Ramos (cell line): Measurements from ENCODE around the gene RAB24.
"Not testable (repeated sequence)": the region's sequence is repeated elsewhere in the genome, so short reads cannot be mapped to it uniquely, and the experiment has no call there.

ENCODE experiments used
- in situ Hi-C: fragments of 300-500 bp; cut with MboI; formaldehyde crosslinking; loops from one replicate; pipeline ENCODE4 v1.14.3; 2022; ENCODE audit warnings: low sequenced_read_pairs; ENCODE audit not compliant: unreplicated experiment

RAB24 gene

GRCh38 chr5:177303121-177303924, at the start of gene RAB24, which contains the start of gene PRELID1:
Gene RAB24, minus strand, starts transcription at chr5:177303719. Its CDS starts 431 bp downstream, at chr5:177303288.
Gene PRELID1, plus strand, starts transcription at chr5:177303799. Its CDS starts 187 bp downstream, at chr5:177303986.
- in situ Hi-C loops: no loop called here

DNA sequence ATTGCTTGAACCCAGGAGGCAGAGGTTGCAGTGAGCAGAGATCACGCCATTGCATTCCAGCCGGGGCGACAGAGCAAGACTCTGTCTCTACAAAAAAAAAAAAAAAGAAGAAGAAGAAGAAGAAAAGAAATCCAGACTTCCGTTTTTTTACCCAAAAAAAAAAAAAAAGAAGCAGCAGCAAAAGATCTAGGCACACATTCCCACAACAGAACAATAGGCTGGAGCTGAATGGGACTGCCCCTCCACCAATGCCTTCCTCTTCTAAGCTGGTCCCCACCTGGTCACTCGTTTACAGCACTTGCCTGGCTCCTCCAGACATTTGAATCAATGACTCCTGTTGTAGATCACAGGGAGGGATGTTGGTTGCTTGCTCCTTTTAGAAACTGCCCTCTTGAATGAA, 49.6 kb upstream of the RAB24 start:
- in situ Hi-C loops: no loop called here

GRCh38 chr5:177351392-177352329, 48.1 kb upstream of the RAB24 start, which contains the start of gene LMAN2:
Gene LMAN2, minus strand, starts transcription at chr5:177351668. Its CDS starts 21 bp downstream, at chr5:177351647.
- in situ Hi-C loops: no loop called here

DNA sequence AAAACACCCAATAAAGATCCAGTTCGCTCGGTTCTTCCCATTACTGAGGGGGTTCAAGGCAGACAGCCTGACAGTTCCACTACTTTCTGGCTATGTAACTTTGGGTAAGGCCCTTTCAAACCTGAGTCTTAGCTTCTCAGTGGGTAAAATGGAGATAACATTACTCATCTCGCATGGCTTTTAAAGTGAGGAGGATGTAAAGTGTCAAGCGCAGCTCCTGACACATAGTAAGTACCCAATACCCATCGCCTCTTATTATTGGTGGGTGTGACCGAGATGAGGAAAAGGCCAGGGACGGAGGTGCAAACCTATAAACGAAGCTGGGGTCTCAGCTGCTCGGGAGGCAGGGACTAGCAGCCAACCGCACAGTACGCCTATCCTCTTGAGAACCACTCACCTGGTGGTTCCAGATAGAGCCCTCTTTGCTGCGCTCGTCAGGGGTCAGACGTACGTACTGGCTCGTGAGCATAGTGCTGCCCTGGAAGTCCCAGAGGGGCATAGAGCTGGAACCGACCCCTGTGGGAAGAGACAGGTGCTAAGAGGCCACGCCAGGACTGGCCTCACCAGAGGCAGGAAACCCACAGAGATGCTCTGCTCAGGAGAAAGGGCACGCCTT, 47.4 kb upstream of the RAB24 start:
- in situ Hi-C loops: no loop called here

GRCh38 chr5:177349762-177350161, 46.2 kb upstream of the RAB24 start:
- in situ Hi-C loops: no loop called here

DNA sequence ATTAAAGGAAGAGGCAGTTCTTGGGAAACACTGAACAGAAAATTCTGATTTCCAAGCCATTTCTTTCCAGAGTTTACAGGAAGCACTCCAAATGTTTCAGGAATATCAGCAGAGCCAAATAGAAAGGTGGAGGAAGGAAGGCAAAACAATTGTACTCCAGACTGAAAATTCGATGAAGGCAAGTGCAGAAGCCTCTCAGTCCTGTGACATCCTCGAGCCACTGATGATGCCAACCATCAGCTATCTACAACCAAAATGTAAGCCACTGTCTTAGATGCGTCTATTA, 45.8 kb upstream of the RAB24 start:
- in situ Hi-C loops: no loop called here

- in situ Hi-C loops: no loop called here
Observed at GRCh38 chr5:177347699-177348098, 44.2 kb upstream of the RAB24 start.

- in situ Hi-C loops: no loop called here
Observed at GRCh38 chr5:177346820-177347219, 43.3 kb upstream of the RAB24 start.

DNA sequence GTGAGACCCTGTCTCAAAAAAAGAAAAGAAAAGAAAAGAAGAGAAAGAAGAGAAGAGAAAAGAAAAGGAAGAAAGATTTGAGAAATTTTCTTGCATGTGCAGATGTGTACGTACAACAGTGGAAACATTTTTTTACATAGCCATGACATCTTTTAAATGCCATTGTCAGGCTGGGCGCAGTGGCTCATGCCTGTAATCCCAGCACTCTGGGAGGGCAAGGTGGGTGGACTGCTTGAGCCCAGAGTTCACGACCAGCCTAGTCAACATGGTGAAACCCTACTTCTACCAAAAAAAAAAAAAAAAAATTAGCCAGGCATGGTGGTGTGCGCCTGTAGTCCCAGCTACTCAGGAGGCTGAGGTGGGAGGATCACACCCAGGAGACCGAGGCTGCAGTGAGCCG, 41.4 kb upstream of the RAB24 start:
- in situ Hi-C loops: no loop called here

GRCh38 chr5:177343777-177344176, 40.3 kb upstream of the RAB24 start:
- in situ Hi-C loops: no loop called here

GRCh38 chr5:177343000-177343399, 39.5 kb upstream of the RAB24 start:
- in situ Hi-C loops: not testable (repeated sequence)

- in situ Hi-C loops: no loop called here
Observed at GRCh38 chr5:177339107-177339638, 35.7 kb upstream of the RAB24 start.

DNA sequence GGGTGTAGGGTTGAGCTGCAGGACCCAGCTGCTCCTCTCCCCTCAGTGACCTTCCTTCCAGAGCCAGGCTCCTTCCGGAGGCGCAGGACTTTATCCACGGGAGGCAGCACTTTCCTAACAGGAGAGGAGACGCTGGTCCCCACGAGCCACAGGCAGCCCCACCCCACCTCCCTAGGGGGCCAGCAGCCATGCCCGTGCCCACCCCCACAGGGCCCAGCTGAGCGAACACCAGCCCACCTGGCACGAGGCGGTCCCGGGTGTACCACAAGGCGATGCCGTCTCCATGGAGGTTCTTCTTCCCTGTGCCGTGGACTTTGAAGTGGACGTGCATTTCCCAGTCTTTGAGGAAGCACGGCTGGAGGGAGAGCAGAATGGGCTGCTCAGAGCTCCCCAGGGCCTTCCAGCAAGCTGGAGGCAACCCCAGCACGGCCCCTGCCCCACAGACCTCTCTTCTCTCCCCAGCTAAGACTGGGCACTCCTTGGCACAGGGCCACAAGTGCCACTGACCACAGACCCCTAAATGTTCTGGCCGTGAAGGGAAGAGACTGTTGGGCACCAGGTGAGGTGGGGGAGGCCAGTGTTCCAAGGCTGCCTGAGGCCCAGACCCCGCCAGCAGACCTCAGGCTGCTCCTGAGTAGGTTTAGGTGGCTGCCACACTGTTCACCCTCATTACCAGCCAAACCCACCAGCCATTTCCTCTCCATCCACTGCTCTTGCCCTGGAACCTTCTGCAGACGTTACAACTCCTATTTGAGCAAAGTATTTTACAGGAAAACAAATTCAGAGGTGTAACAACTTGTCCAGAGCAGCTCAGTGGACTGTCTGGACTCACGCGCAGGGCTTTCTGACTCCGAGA, 35.0 kb upstream of the RAB24 start:
- in situ Hi-C loops: no loop called here

GRCh38 chr5:177336603-177337494, 33.3 kb upstream of the RAB24 start:
- in situ Hi-C loops: no loop called here

DNA sequence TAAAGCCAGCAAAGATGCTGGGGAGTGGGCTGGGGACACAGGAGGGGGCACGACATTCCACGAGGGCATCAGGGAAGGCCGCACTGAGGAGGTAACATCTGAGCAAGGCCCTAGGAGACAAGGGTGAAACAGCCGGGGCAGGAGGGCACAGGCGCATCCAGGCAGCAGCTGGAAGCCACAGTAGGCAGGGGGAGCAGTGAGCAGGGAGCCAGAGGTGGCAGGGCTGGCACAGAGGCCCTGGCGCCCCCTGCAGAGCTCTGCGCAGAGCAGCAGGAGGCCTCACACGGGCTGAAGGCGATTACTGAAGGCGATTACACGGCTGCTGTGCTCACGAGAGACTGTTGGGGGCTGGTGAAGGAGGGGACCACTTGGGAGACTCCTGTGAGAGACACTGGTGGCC, 32.6 kb upstream of the RAB24 start:
- in situ Hi-C loops: no loop called here

GRCh38 chr5:177335701-177336065, 32.2 kb upstream of the RAB24 start:
- in situ Hi-C loops: no loop called here

DNA sequence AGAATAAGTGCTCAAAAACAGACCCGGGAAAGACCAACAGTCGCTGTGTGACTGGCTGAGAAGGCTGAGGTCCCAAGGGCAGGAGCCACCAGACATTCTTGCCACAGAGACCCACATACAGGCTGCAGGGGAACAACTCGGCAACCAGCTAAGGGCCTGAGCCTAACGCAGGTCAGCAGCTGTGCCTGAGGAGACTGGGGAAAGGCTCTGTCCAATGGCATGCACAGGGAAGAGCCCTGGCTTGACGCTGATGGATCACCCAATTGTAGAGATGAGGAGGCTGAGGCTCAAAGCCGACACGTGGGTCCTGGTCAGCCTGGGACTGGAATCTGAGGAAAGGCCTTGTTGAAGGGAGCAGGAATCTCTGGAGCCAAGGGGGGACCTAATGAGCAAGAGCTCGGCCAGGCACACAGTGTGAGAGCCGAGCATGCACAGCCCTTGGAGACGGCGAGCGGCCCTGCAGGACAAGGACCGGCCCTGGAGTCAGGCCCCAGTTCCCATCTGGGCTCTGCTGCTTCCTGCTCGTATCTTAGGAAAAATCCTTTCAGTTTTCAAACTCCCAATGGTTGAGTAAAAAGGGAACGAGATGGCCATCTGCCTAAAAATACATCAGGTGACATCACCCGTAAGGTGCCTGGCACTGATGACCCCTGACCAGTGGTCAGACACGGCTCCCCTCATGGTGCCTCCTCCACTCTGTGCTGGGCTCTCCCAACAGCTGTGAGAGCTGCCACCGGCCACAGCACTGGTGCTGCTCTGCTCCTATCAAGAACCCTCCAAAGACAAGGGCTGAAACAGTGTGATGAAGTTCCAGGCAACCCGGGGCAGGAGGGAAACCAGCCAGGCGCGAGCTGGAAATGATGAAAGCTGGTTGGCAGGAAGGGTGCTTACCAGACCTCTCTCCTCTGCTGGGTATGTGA, 31.5 kb upstream of the RAB24 start:
- in situ Hi-C loops: no loop called here

- in situ Hi-C loops: no loop called here
Observed at GRCh38 chr5:177334155-177334551, 30.6 kb upstream of the RAB24 start.
